ENCODE measurements around the gene IL3.

GRCh38 chr5:132102944-132103331 is 42.5 kb downstream of the IL3 start:
- TF ChIP-seq CTCF (IDR thresholded peaks at IDR 0.05): no peak
- TF ChIP-seq POLR2A (IDR thresholded peaks at IDR 0.05): no peak
